Stimulated activated CD4-positive, alpha-beta T cell treated with anti-CD3 and anti-CD28 coated beads, Interleukin-12 subunit alpha, Interleukin-12 subunit beta, amount 100 ng/mL, for 48 hours (primary cell): Measurements from ENCODE around the gene SOX18.

Source experiments
- DNase-seq, 3 donors: peaks; one replicate each; pipeline ENCODE4 v3.0.0-alpha.2; 2020; ENCODE audit warnings: low read depth in 2 of 3, low spot score in 1 of 3

SOX18 gene

DNA sequence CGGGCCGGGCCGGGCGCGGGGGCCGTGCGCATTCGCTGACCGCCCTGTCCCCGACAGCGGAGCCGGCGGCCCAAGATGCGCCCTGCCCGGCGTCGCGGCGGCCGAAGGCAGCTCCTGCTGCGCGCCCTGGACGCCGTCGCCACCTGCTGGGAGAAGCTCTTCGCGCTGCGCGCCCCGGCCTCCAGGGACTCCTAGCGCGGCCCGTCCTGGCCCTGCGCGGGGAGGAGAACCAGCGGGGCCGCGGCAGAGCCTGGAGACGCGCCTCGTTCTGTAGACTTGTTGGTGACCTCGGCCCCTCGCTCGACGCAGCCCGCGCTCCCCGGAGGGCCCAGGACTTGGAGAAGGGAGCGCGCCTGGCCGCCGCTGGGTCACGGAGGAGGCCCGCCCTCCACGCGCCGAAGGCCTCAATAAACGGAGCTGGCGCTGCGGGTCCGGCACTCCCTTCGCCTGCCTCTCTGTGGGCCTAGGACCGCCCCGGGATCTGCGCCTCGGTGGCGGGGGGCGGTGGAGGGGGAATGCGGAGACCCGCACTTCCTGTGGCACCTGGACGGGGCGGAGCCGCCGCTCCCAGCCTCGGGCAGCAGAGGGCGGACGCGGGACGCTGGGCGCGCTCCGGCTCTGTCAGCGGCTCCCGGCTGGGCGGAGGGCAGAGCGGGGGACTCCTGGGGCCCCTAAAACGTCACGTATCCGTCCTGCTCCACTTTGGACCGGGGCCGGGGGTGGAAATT, 10.7 kb downstream of the SOX18 start:
- DNase-seq, result peak; percentile 49 to 74 (median 71)

DNA sequence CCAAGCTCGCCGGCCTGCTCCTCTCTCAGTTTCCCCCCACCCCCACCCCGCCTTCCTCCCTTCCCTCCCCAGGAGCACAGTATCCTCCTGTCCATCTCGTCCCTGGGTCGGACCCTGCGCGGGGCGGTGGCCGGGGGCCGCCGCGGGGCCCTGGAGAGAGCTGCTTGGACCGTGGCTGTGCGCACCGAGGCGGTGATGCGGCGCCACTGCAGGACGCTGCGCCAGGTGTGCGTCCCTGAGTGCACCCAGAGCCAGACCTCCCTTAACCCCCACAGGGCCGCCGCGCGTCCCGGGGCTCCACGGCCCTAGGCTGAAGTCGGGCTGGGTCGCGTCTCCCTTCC, 11.2 kb downstream of the SOX18 start:
- DNase-seq, result no peak

DNA sequence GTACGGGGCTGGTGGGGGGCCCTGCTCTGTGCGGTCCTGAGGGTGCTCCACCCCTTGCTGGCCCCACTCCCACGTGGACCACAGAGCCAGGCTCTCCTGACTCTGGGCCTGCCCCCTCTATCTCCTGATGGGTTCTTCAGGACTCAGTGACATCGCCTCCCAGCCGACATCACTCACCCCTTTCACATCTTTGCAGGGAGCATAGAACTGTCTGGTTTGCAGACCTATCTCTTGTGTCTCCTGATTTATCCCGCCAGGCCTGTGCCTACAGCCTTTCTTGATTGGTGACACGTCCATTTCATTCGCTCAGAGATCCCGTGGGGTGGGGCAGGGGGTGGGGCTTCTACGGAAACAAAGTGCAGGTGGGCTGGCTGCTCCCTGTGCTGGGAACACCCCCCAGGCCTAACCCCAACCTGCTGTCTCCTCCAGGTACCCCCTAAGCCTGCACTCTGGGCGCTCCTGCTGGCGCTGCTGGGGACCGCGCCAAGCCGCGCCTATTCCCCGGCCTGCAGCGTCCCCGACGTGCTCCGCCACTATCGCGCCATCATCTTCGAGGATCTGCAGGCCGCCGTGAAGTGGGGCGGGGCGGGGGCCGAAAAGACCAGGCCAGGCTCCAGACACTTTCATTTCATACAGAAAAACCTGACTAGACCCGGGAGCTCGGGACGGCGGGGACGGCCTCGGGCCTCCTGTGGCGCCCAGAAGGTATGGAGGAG, 11.8 kb downstream of the SOX18 start:
- no peak for DNase-seq

DNA sequence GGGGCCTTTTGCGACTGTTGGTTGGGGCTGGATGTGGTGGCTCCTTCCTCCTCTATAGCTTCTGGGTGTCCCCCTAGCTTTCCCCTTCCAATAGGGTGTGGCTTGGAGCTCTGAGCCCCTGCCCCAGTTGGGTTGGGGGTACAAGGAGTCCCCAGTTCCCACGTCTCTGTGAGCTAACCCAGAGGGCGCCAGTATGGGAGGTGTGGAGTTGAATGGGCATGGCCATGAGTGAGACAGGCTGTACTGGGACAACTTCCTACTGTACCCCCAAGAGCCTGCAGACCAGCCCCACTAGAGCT, 12.3 kb downstream of the SOX18 start:
- DNase-seq, result no peak

DNA sequence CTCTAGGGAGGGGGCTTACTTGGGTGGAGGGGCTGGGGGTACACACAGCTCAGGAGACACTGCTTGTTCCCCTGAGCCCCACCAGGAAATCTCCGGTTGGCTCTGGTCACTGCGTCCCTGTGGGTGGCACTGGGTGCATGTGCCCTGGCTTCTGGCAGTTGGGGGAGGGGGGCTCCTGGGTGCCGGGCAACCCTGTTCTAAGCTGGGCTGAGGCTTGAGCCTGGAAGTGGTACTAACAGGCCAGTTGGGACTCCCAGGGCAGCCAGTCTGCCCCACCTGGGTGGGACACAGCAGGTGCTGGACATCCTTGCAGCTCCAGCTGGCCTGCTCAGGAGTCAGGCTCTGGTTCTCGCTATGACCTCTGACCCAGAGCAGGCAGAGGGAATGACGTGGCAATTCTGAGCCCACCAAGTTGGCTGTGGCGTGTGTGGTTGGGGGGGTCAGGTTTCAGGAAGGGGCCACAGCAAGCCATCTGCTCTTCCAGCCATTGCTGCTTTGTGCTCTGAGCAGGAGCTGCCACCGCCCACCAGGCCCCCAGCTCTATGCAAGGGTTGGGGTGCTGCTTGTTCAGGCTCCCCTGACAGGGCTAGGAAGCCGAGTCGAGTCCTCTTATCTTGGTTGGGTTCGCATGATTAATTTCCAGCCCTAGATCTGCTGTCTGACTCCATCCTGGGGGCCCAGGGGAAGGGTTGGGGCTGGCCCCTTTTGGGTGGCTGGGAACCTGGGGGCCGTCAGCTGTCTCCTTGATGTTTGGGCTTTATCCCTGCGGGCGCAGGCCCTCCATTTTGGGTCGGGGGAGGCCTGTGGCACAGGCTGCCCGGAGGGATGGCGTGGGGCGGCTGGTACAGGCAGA, 12.9 kb downstream of the SOX18 start:
- DNase-seq, result no peak

DNA sequence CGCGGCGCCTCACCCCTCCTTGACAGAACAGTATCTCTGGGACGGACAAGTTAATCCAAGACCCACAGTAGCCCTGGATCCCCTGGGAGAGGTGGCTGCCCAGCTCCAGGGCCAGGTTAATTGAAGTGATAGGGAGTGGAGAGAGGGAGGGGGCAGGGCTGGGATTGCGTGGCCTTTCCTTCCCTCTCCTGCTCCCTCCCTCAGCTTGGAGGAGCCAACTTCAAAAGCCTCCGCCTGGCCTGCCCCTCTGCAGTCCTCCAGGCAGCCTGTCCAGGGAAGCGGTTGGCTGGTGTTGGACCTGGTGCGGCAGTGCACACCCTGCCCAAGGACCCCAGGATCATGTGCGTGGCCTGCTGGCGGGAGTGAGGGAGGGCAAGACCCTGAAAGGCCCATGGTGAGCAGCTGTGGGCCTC, 13.5 kb downstream of the SOX18 start, which contains the start of gene C20orf204:
C20orf204 (plus strand) TSS at position 250 of the 413 bp plus-strand sequence; CDS start at position 392, 142 bp downstream.
- no peak for DNase-seq

DNA sequence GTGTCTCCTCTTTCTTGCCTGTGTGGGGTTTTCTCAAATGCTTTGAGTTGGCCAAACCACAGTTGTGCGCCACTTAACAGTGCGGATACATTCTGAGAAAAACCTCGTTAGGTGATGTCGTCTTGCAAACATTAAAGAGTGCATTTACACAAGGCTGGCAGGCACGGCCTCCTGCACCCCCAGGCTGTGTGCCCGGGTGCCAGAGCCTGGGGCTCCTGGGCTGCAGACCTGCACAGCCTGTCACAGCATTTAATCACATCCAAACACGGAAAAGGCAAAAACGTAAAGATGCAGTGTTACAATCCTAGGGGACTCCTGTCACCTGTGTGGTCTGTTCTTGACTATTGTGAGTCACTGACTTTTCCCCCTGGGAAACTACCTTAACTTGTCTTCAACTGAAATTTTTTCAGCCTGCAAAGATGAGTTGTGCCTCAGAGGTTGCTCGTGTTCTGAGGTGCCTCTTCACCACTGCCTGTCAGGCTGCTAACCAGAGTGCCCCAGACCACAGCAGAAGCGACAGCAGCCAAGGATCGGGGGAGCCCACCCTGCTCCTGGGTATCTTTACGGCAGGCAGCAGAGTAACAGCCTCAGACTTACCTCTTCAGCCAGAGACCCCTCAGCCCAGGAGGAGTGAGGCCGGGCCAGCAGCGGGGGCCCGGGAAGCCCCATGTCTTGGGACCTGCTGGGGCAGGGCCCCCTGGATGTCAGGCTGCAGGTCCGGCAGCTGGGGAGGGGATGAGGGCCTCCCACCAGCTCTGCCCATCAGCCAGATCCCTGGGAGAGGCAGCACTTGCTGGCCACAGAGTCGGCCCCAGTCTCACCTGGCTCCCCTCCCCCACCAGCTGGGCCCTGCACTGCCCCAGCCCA, 14.1 kb downstream of the SOX18 start:
- DNase-seq, result no peak

DNA sequence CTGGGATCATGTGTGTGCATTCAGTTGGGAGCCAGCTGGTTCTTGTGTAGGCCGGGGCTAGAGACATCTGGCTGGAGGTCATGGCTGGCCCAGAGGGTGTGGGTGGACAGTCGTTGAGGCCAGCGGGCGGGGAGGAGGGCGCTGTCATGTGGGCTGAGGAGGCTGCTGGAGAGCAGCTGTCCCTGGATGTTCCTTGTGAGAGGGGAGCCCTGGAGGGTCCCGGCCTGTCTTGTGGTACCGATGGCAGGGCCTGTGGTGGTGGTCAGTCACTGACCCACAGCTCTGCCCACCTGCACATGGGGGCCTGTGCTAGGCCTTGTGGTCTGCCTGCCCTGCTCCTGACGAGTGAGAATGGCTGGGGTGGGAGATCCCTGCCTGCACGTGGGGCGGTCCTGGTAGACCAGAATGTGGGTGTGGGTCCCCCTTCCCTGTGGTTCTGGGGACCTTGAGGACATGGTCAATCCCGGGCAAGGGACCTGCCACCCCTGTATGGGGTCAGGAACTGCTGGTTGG, 15.4 kb downstream of the SOX18 start:
- DNase-seq, result no peak

DNA sequence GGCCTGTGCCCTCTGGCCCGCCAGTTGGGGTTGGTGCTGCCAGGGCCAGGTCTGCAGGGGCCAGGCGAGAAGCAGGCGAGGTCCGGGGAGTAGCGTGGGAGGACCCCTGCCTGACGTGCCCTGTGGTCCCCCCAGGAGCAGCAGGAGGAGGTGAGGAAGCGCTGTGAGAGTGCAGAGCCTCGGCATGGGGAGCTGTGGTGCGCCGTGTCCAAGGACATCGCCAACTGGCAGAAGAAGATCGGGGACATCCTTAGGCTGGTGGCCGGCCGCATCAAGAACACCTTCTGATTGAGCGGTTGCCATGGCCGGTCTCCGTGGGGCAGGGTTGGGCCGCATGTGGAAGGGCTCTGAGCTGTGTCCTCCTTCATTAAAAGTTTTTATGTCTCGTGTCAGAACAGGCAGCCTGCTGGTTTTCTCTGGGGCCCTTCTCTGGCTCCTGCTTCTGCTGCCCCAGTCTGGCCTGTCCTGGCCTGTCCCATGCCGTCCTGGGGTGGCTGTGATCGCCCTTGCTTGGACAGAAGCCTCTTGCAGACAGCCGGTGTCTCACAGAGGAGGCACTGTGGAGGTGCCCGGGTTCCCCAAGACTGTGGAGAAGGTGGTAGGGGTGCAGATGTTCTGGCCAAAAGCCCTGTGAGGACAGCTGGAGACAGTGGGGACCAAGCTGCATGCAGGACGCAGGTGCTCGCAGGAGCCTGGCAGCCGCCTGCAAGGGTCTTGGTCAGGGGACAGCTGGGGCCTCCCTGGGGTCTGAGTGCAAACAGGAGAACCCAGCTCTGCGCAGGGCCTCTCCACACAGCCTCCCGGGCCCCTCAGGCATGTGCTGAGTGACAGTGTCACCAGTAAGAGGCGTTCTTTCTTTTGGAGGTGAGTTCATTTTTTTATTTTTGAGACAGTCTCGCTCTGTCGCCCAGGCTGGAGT, 16.5 kb downstream of the SOX18 start:
- DNase-seq, result no peak

DNA sequence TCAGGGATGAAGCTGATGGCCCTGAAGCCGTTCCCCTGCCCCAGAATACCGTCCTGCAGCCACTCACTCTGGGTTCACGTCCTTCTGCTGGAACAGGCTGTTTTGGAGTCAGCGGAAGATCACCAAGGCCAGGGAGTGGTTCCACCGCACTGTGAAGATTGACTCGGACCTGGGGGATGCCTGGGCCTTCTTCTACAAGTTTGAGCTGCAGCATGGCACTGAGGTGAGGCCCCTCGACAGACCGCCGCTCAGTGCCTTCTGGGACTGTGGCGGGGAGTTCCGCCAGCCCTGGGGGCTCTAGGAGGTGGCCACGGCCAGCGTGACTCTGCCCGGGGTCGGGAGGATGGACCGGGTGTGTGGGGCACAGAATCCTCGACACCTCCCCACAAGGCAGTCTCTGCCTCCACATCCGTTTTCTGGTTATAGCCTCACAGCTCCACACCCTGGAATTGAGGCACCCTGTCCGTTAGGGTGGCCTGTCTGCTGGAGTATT, 17.6 kb downstream of the SOX18 start:
- no peak for DNase-seq

DNA sequence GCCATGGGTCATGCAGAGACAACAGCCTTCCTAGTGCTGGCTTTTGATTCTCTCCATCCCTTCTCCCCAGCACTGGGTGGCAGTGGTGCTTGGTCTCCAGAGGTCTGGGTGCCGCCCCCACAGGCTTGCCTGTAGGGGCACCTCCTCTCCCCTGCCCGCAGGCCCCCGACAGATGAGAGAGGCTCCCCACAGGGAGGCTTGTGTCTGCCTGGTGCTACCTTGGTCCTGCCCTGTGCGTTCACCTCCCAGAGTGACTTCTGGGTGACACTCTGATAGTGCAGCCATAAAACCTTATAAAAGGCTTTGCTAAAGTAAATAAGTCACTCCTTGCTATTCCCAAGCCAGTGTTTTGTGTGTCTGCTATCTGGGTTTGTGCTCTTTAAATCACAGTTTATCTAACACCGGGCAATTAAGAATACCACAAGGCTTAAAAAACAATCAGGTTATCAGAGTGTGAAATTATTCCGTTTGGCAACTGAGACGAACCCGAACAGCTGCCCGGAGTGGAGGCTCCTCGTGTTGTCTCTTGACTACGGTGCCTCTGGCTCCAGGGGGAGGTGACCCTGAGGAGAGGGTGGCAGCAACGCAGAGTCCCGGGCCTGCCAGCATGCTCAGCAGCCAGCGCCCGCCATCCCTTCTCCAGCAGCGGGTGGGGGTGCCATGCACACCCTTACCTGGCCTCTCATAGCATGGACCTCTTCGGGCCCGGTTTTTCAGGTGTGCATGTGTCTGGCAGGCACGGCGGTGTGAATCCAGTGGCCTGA, 18.9 kb downstream of the SOX18 start:
- no peak for DNase-seq

DNA sequence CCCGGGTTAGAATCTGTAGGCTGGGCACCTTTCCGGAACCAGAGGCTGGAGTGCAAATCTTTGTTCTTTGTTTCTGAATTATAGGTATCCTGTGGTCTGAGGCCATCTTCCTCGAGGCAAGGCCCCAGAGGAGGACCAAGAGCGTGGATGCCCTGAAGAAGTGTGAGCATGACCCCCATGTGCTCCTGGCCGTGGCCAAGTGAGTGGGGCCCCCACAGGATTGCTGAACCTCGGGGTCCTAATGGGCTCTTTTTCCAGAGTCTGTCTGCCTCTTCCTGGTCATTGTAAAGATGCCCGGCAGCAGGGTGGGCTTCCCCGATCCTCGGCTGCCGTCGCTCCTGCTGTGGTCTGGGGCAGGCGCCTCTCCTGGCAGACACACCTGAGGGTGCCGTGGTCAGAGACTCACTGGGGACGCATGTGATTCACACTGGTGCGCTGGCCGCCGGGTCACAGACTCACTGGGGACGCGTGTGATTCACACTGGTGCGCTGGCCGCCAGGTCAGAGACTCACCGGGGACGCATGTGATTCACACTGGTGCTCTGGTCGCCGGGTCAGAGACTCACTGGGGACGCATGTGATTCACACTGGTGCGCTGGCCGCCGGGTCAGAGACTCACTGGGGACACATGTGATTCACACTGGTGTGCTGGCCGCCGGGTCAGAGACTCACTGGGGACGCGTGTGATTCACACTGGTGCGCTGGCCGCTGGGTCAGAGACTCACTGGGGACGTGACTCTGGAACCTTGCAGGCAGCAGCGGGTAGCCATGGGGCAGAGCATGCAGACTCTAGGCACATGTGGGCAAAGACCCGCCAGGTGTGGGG, 19.9 kb downstream of the SOX18 start:
- no peak for DNase-seq

DNA sequence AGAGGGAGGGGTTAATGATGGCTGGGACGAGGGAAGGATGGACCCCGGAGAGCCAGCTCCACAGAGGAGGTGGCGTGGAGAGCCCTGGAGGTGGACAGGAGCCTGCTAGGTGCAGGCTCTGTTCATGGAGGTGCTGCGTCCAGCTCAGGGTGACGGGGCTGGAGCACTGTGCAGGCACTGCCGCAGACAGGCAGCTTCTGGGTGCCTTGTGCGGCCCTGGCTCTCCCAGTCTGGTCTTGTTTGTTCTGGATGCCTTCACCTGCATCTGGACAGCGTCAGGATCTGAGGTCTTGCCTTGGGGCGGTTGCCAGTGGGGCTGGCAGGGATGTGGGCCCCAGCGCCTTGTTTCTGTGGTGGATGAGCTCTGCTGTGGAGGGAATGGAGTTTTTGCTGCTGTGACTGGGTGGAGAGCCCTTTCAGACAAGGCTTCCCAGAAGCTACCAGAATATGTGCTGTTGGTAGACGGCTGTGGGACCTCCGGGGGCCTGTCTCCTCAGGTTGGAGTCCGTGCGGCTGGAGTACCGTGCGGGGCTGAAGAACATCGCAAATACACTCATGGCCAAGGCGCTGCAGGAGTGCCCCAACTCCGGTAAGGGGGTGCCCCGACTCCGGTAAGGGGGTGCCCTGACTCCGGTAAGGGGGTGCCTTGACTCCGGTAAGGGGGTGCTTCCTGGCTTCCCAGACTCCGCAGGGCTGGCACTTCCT, 21.3 kb downstream of the SOX18 start:
- no peak for DNase-seq

DNA sequence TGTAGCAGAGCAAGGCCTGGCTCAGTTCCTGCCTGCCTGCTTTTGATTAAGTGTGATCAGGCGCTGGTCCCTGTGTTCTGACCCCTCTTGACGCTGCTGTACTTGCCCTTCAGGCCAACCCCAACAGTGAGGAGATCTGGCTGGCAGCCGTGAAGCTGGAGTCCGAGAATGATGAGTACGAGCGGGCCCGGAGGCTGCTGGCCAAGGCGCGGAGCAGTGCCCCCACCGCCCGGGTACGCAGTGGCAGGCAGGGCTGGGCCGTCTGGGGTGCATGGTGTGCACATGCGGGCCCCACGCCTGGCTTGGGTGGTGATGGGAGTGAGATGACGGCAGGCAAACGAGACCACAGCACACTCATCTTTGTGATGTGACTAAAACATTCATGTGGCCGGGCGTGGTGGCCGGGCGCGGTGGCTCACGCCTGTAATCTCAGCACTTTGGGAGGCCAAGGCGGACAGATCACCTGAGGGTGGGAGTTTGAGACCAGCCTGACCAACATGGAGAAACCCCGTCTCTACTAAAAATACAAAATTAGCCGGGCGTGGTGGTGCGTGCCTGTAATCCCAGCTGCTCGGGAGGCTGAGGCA, 23.5 kb downstream of the SOX18 start:
- no peak for DNase-seq

DNA sequence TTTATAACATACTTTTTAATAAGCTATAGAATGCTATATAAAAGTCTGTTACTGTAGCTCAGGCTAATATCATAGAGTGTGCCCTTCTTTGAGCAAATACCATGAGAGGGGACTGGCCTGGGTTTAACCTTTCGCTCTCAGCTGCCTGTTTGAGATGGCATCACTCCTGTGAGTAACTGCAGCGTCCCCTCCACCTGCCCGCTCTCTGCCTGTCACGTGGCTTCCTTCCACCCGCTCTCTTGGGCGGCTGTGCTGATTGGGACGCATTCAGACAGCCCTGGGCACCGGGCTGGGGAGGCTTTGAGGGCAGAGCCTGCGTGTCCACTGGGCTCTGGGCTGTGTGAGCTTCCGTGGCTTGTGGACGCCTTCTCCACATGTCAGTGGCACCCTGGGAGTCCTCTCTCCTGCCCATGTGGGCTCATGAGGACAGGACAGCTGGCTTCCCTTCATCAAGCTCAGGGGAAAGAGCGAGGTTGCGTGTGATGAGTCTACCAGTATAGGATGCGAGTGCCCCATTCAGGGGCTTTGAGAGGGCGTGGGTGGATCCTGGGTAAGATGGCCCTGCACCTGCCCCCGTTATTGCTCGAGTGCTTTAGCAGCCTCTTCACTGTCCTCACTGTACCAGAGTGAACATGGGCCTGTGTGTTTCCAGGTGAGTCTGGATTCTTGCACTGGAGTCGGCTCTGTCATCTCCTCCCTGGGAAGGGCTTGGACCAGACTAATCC, 24.2 kb downstream of the SOX18 start:
- DNase-seq, result no peak
